Neural progenitor cell (in vitro differentiated cells): ENCODE data around the gene ZNF414.

ENCODE experiments used
- CTCF ChIP-seq: fragments of 200-600 bp; sonication (generic); IDR thresholded peaks from 2 replicates; pipeline ENCODE4 v1.5.1; 2017; ENCODE audit warnings: antibody characterized with exemption, mild to moderate bottlenecking
- EZH2 ChIP-seq: fragments of 200-600 bp; sonication (generic); IDR thresholded peaks from 2 replicates; pipeline ENCODE4 v1.6.1; 2017; ENCODE audit warnings: antibody characterized with exemption, mild to moderate bottlenecking, moderate library complexity
- EZH2phosphoT487 ChIP-seq: fragments of 200-600 bp; sonication (generic); IDR thresholded peaks from 2 replicates; pipeline ENCODE4 v1.6.1; 2017; ENCODE audit warnings: antibody characterized with exemption

GRCh38 chr19:8550070-8550469 is 36.1 kb upstream of the ZNF414 start:
- TF ChIP-seq CTCF (no peak), EZH2 (no peak), EZH2phosphoT487 (no peak)
